Astrocyte of the hippocampus (primary cell): Measurements from ENCODE around the gene CACNA1B.

ENCODE experiments used
- DNase-seq: peaks from one replicate; pipeline ENCODE4 v3.0.0; 2011; ENCODE audit warnings: low read depth, low spot score

The CACNA1B gene

GRCh38 chr9:138051586-138052321 is 174.2 kb downstream of the CACNA1B start:
- no peak for DNase-seq

- no peak for DNase-seq
These were observed 174.7 kb downstream of the CACNA1B start for GRCh38 chr9:138052322-138052615.

- DNase-seq, result no peak
These were observed 175.2 kb downstream of the CACNA1B start for GRCh38 chr9:138052635-138053320.

GRCh38 chr9:138053321-138053868 is 175.8 kb downstream of the CACNA1B start:
- no peak for DNase-seq

GRCh38 chr9:138053996-138054752 is 176.6 kb downstream of the CACNA1B start:
- DNase-seq, result no peak

- DNase-seq, result no peak
These were observed 180.1 kb downstream of the CACNA1B start for GRCh38 chr9:138057726-138058125.

- no peak for DNase-seq
These were observed 180.6 kb downstream of the CACNA1B start for GRCh38 chr9:138058181-138058580.

GRCh38 chr9:138059196-138059595 is 181.6 kb downstream of the CACNA1B start:
- DNase-seq, result no peak

GRCh38 chr9:138060365-138060764 is 182.8 kb downstream of the CACNA1B start:
- no peak for DNase-seq

- no peak for DNase-seq
These were observed 183.3 kb downstream of the CACNA1B start for GRCh38 chr9:138060881-138061280.

- DNase-seq, result no peak
These were observed 184.0 kb downstream of the CACNA1B start for GRCh38 chr9:138061631-138062030.

GRCh38 chr9:138062196-138062595 is 184.6 kb downstream of the CACNA1B start:
- DNase-seq, result no peak

GRCh38 chr9:138063033-138063432 is 185.5 kb downstream of the CACNA1B start:
- no peak for DNase-seq

GRCh38 chr9:138063785-138064184 is 186.2 kb downstream of the CACNA1B start:
- DNase-seq, result no peak

- DNase-seq, result no peak
These were observed 187.0 kb downstream of the CACNA1B start for GRCh38 chr9:138064547-138064946.

- DNase-seq, result no peak
These were observed 187.7 kb downstream of the CACNA1B start for GRCh38 chr9:138065287-138065686.

- no peak for DNase-seq
These were observed 188.5 kb downstream of the CACNA1B start for GRCh38 chr9:138066049-138066448.

GRCh38 chr9:138067613-138068367 is 190.2 kb downstream of the CACNA1B start:
- no peak for DNase-seq

GRCh38 chr9:138068601-138069035 is 191.0 kb downstream of the CACNA1B start:
- no peak for DNase-seq

- no peak for DNase-seq
These were observed 192.3 kb downstream of the CACNA1B start for GRCh38 chr9:138069731-138070456.

GRCh38 chr9:138070815-138071214 is 193.2 kb downstream of the CACNA1B start:
- no peak for DNase-seq
